HepG2 (cell line): ENCODE results near the gene SRGAP3. TPM values are rescaled to one million over a fixed set of nuclear protein-coding genes. Genes with fewer than 3 reads are reported as not detected.

Source experiments
- ATAC-seq: fragments of 200-7000 bp; cut with Tn5 transposase; 3 replicates; pipeline ENCODE4 v1.9.1; 2020; ENCODE audit warnings: mild to moderate bottlenecking, moderate library complexity
- BruUV-seq: library from RNA; stranded (reverse); fragments of 400-500 nt; replicated peaks from 2 replicates; lab custom pipeline; 2021; lab: Mats Ljungman, UMichigan
- CTCF ChIA-PET: fragments of 300-600 bp; formaldehyde crosslinking; extraction: SDS; loops from one replicate; lab custom pipeline; 2021; ENCODE audit warnings: low total read pairs, inconsistent platforms, low intra/inter-chr PET ratio; lab: Yijun Ruan, JAX
- POLR2A ChIA-PET: fragments of 350-600 bp; sonication (Branson Sonifier 250); formaldehyde crosslinking; loops from one replicate; lab custom pipeline; 2020; ENCODE audit warnings: antibody characterized with exemption, inconsistent platforms; lab: Yijun Ruan, JAX
- DNase-seq: peaks from one replicate; pipeline ENCODE4 v3.0.0-alpha.2; 2015; ENCODE audit warnings: low spot score
- FAIRE-seq: peaks from 3 replicates; lab custom pipeline; 2011; peaks lifted over from hg19 to GRCh38; lab: Jason Lieb, UNC
- H2AFZ ChIP-seq: one replicate; pipeline ENCODE4 v1.6.1; 2011; ENCODE audit warnings: low read length, inconsistent platforms
- H3K27ac ChIP-seq: fragments of 300-600 bp; 3 replicates; pipeline ENCODE4 v1.8.0; 2011; ENCODE audit warnings: mixed run types, mild to moderate bottlenecking, mixed read lengths, low read length, inconsistent platforms; ENCODE audit not compliant: insufficient read depth; ENCODE audit errors: extremely low read length
- H3K27me3 ChIP-seq, 2 experiments: fragments of 200-600 bp in 1 of 2; 2 replicates in 1 of 2; 3 replicates in 1 of 2; pipeline versions ENCODE4 v1.6.0 to v1.8.0; 2011; ENCODE audit warnings: low read length in 2 of 2, mild to moderate bottlenecking in 2 of 2, moderate library complexity in 2 of 2, inconsistent platforms in 1 of 2; ENCODE audit not compliant: insufficient read depth in 2 of 2, control insufficient read depth in 1 of 2
- H3K36me3 ChIP-seq, 2 experiments: fragments of 200-600 bp in 1 of 2; replicated peaks in 1 of 2; 2 replicates in 1 of 2; 3 replicates in 1 of 2; pipeline versions ENCODE4 v1.5.1 to v1.8.0; 2011; ENCODE audit warnings: low read length in 2 of 2, inconsistent platforms in 1 of 2; ENCODE audit not compliant: insufficient read depth in 2 of 2, control insufficient read depth in 1 of 2
- H3K4me1 ChIP-seq: 2 replicates; pipeline ENCODE4 v1.5.1; 2012; ENCODE audit warnings: low read length, inconsistent platforms; ENCODE audit not compliant: insufficient read depth
- H3K4me2 ChIP-seq: 2 replicates; pipeline ENCODE4 v1.6.0; 2011; ENCODE audit warnings: low read depth, low read length, inconsistent platforms
- H3K4me3 ChIP-seq, 3 experiments: fragments of 200-600 bp in 1 of 3; sonication (generic), shearing (Covaris generic) in 1 of 3; replicated peaks in 1 of 3; 2 replicates each; pipeline ENCODE4 v1.5.1; 2011 to 2016; ENCODE audit warnings: low read length in 3 of 3, inconsistent platforms in 2 of 3, low read depth in 2 of 3, mild to moderate bottlenecking in 2 of 3, control low read depth in 1 of 3, mixed read lengths in 1 of 3; ENCODE audit not compliant: insufficient read depth in 1 of 3
- H3K79me2 ChIP-seq: one replicate; pipeline ENCODE4 v1.6.1; 2011; ENCODE audit warnings: low read length, inconsistent platforms; ENCODE audit not compliant: insufficient read depth
- H3K9ac ChIP-seq: 2 replicates; pipeline ENCODE4 v1.6.0; 2011; ENCODE audit warnings: mild to moderate bottlenecking, low read depth, low read length, inconsistent platforms; ENCODE audit not compliant: insufficient read depth
- H3K9me3 ChIP-seq: 2 replicates; pipeline ENCODE4 v1.5.1; 2012; ENCODE audit warnings: mild to moderate bottlenecking, low read length
- H4K20me1 ChIP-seq: 2 replicates; pipeline ENCODE4 v1.6.0; 2011; ENCODE audit warnings: inconsistent platforms, mild to moderate bottlenecking, low read length, moderate library complexity; ENCODE audit not compliant: insufficient read depth
- KLF13 ChIP-seq: sonication (generic); formaldehyde crosslinking; IDR thresholded peaks from 2 replicates; pipeline ENCODE4 v1.4.0; 2020; ENCODE audit warnings: mild to moderate bottlenecking, missing genetic modification reagents
- ZNF101 ChIP-seq: sonication (generic); formaldehyde crosslinking; IDR thresholded peaks from 2 replicates; pipeline ENCODE4 v1.4.0; 2020; ENCODE audit warnings: mild to moderate bottlenecking, low read depth, missing genetic modification reagents, borderline replicate concordance
- ZNF234 ChIP-seq: sonication (generic); formaldehyde crosslinking; conservative IDR thresholded peaks from 2 replicates; pipeline ENCODE4 v1.5.1; 2020; ENCODE audit warnings: mild to moderate bottlenecking, missing genetic modification reagents
- ZNF24 ChIP-seq: fragments of 450-650 bp; IDR thresholded peaks from 2 replicates; pipeline ENCODE4 v1.6.1; 2017; ENCODE audit warnings: antibody characterized with exemption, mild to moderate bottlenecking
- ZNF431 ChIP-seq: sonication (generic); formaldehyde crosslinking; IDR thresholded peaks from 2 replicates; pipeline ENCODE4 v1.9.0; 2022; ENCODE audit warnings: missing genetic modification reagents, low read depth, mild to moderate bottlenecking, borderline replicate concordance
- ZNF512B ChIP-seq: sonication (generic); formaldehyde crosslinking; IDR thresholded peaks from 2 replicates; pipeline ENCODE4 v1.5.1; 2020; ENCODE audit warnings: missing genetic modification reagents, mild to moderate bottlenecking, borderline replicate concordance
- ZSCAN29 ChIP-seq: sonication (generic); formaldehyde crosslinking; conservative IDR thresholded peaks from 2 replicates; pipeline ENCODE4 v1.4.0; 2020; ENCODE audit warnings: mild to moderate bottlenecking, missing genetic modification reagents
- WGBS: methylation state at CpG from one replicate; pipeline ENCODE4 v1.1.6; 2017; ENCODE audit warnings: low lambda C conversion rate; 5-methylcytosine and 5-hydroxymethylcytosine counted together
- in situ Hi-C: cut with HindIII; loops from 2 replicates; pipeline ENCODE4 v1.10.0; 2017; ENCODE audit warnings: low pct_unique_long_range_greater_than_20kb; ENCODE audit not compliant: extremely low pct_ligation_motif_present
- intact Hi-C: fragments of 100-400 bp; cut with micrococcal nuclease; formaldehyde crosslinking; loops from one replicate; pipeline ENCODE4 v1.10.0; 2022; ENCODE audit not compliant: unreplicated experiment
- polyA plus RNA-seq, 8 experiments: library from polyadenylated mRNA; depleted of rRNA in 3 of 8; stranded (reverse) in 7 of 8; unstranded in 1 of 8; fragments of >200 nt; fragmentation: Illumina TruSeq in 4 of 8; extraction: Trizol in 4 of 8; gene quantifications; 2 replicates each; pipeline versions ENCODE4 v1.2.1 to v1.2.3, GENCODE V29; 2011 to 2016; ENCODE audit warnings: low read depth in 4 of 8, missing spikeins in 1 of 8, mixed read lengths in 1 of 8; ENCODE audit not compliant: insufficient read depth in 1 of 8
- total RNA-seq, 5 experiments: library from RNA; depleted of rRNA; stranded (reverse); fragments of >200 nt; fragmentation: Illumina TruSeq; extraction: Trizol; gene quantifications; 2 replicates each; pipeline ENCODE4 v1.2.3, GENCODE V29; 2016; ENCODE audit warnings: low read depth in 1 of 5
- TF ChIP-seq, protein P1 (sequence below): fragments of 450-650 bp; IDR thresholded peaks from 2 replicates; pipeline ENCODE4 v1.6.1; 2016

Gene SRGAP3
- total and polyA plus RNA-seq, 2 of the 13 experiments (the other 11 are each of a cell fraction or from before 2014, with no cell fraction given), result 1.2 to 1.4 TPM

- ATAC-seq (no peak; the same call in 2 of the 3 replicates), DNase-seq (no peak), FAIRE-seq (no peak)
- Histone ChIP-seq H3K27ac (no peak overlapping the region), H3K9ac (no peak overlapping the region), H3K79me2 (no peaks in the 10 kb centered on the region), H4K20me1 (no peaks in the 10 kb centered on the region), H3K4me2 (no peak overlapping the region), H3K27me3 (no peaks in the 10 kb centered on the region), H3K4me1 (no peaks in the 10 kb centered on the region), H2AFZ (no peak overlapping the region), H3K4me3 (no peak overlapping the region), H3K36me3 (no peaks in the 10 kb centered on the region), H3K9me3 (no peaks in the 10 kb centered on the region)
- 50% methylated on average over 10 of the region's 12 CpGs for WGBS
- intact Hi-C loops (no loop called here), in situ Hi-C loops (no loop called here)
- CTCF ChIA-PET, result no interaction called here
- no peak for TF ChIP-seq KLF13 (CRISPR knock-in tag)
- no peak for TF ChIP-seq ZNF24
- TF ChIP-seq ZNF512B (CRISPR knock-in tag), result no peak
- TF ChIP-seq ZSCAN29 (CRISPR knock-in tag), result no peak
- no peak for TF ChIP-seq ZNF431 (CRISPR knock-in tag)
- TF ChIP-seq, protein P1, sequence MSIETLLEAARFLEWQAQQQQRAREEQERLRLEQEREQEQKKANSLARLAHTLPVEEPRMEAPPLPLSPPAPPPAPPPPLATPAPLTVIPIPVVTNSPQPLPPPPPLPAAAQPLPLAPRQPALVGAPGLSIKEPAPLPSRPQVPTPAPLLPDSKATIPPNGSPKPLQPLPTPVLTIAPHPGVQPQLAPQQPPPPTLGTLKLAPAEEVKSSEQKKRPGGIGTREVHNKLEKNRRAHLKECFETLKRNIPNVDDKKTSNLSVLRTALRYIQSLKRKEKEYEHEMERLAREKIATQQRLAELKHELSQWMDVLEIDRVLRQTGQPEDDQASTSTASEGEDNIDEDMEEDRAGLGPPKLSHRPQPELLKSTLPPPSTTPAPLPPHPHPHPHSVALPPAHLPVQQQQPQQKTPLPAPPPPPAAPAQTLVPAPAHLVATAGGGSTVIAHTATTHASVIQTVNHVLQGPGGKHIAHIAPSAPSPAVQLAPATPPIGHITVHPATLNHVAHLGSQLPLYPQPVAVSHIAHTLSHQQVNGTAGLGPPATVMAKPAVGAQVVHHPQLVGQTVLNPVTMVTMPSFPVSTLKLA, result no peak
- no peak for TF ChIP-seq ZNF234 (CRISPR knock-in tag)
- TF ChIP-seq ZNF101 (CRISPR knock-in tag), result no peak
- no TSS peak for BruUV-seq
- POLR2A ChIA-PET, result no interaction called here
These were observed 160.7 kb downstream of the SRGAP3 start for GRCh38 chr3:9088441-9089353.
